Transverse colon (tissue), 4 donors: Measurements from ENCODE around the gene EML4.

Experiments used
- EP300 ChIP-seq: sonication (generic); formaldehyde crosslinking; IDR thresholded peaks from one replicate; pipeline ENCODE4 v1.6.1; 2017; ENCODE audit warnings: antibody characterized with exemption, low read depth
- POLR2A ChIP-seq: fragments of 450-650 bp; IDR thresholded peaks from one replicate; pipeline ENCODE4 v1.6.1; 2016; ENCODE audit warnings: antibody characterized with exemption, mild to moderate bottlenecking, moderate library complexity
- POLR2AphosphoS5 ChIP-seq, 3 donors: sonication (generic); formaldehyde crosslinking; IDR thresholded peaks; one replicate each; pipeline ENCODE4 v1.6.1; 2016; ENCODE audit warnings: antibody characterized with exemption in 3 of 3
- TF ChIP-seq, protein P1 (sequence below), 5 experiments: fragments of 200-600 bp in 3 of 5; fragments of 450-650 bp in 2 of 5; sonication (generic) in 3 of 5; IDR thresholded peaks; 1 replicate in 2 of 5; 2 replicates in 3 of 5; pipeline ENCODE4 v1.5.1; 2016 to 2017; ENCODE audit warnings: antibody characterized with exemption in 5 of 5, inconsistent platforms in 3 of 5, mild to moderate bottlenecking in 2 of 5, moderate library complexity in 1 of 5

GRCh38 chr2:42364658-42365057 is 195.5 kb downstream of the EML4 start:
- TF ChIP-seq, protein P1, sequence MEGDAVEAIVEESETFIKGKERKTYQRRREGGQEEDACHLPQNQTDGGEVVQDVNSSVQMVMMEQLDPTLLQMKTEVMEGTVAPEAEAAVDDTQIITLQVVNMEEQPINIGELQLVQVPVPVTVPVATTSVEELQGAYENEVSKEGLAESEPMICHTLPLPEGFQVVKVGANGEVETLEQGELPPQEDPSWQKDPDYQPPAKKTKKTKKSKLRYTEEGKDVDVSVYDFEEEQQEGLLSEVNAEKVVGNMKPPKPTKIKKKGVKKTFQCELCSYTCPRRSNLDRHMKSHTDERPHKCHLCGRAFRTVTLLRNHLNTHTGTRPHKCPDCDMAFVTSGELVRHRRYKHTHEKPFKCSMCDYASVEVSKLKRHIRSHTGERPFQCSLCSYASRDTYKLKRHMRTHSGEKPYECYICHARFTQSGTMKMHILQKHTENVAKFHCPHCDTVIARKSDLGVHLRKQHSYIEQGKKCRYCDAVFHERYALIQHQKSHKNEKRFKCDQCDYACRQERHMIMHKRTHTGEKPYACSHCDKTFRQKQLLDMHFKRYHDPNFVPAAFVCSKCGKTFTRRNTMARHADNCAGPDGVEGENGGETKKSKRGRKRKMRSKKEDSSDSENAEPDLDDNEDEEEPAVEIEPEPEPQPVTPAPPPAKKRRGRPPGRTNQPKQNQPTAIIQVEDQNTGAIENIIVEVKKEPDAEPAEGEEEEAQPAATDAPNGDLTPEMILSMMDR (IDR thresholded peaks at IDR 0.05) = no peak
- TF ChIP-seq EP300 (no peak), POLR2A (no peak), POLR2AphosphoS5 (IDR thresholded peaks at IDR 0.05) (no peak)
